Measurements from ENCODE around the gene MPP2. TPM values are rescaled to one million over a fixed set of nuclear protein-coding genes. Genes with fewer than 3 reads are reported as not detected.

The MPP2 gene
- polyA plus RNA-seq, 1 donor from 2014 or later = 25.5 TPM

- H3K79me2 ChIP-seq (replicated peaks; ENCODE audit: insufficient read depth, low read length) = no peaks in the 10 kb centered on the region
- no peaks in the 10 kb centered on the region for H3K9me3 ChIP-seq (ENCODE audit: low read length)
- no peaks in the 10 kb centered on the region for H4K20me1 ChIP-seq (ENCODE audit: insufficient read depth)
- H3K4me2 ChIP-seq (ENCODE audit: low read length) = no peak overlapping the region
- no peaks in the 10 kb centered on the region for H3K9me2 ChIP-seq (ENCODE audit: insufficient read depth, low read length)
- TF ChIP-seq RAD21 (conservative IDR thresholded peaks at IDR 0.05) (no peak), CTCF (IDR thresholded peaks at IDR 0.05; ENCODE audit: poor library complexity, severe bottlenecking) (no peak), POLR2AphosphoS5 (IDR thresholded peaks at IDR 0.05) (no peak), SMC3 (conservative IDR thresholded peaks at IDR 0.05; ENCODE audit: poor library complexity) (no peak), TAF1 (IDR thresholded peaks at IDR 0.05; ENCODE audit: low read depth) (no peak), MXI1 (conservative IDR thresholded peaks at IDR 0.05; ENCODE audit: poor library complexity, severe bottlenecking) (no peak), EZH2 (IDR thresholded peaks at IDR 0.05; ENCODE audit: borderline replicate concordance, insufficient read depth, low read length, poor library complexity, severe bottlenecking) (no peak), REST (IDR thresholded peaks at IDR 0.05; ENCODE audit: borderline replicate concordance) (no peak), EP300 (conservative IDR thresholded peaks at IDR 0.05; ENCODE audit: poor library complexity, severe bottlenecking) (no peak)
- no peak overlapping the region for H2AFZ ChIP-seq (ENCODE audit: low read depth, low read length)
- H3K4me3 ChIP-seq (ENCODE audit: low read length) = no peak overlapping the region
- no peaks in the 10 kb centered on the region for H3F3A ChIP-seq (ENCODE audit: insufficient read depth, low read length, poor library complexity, severe bottlenecking)
- H3K27me3 ChIP-seq (ENCODE audit: insufficient read depth, low read depth, low read length) = no peaks in the 10 kb centered on the region
- H3K27ac ChIP-seq (ENCODE audit: low read length) = no peak overlapping the region
- no peaks in the 10 kb centered on the region for H3K36me3 ChIP-seq (ENCODE audit: insufficient read depth, low read length)
- no peak overlapping the region for H3K9ac ChIP-seq (ENCODE audit: low read length)
Observed at GRCh38 chr17:43920500-43921095, 13.3 kb upstream of the MPP2 start.

- H3K4me2 ChIP-seq (ENCODE audit: low read length) = no peak overlapping the region
- H4K20me1 ChIP-seq (ENCODE audit: insufficient read depth) = no peaks in the 10 kb centered on the region
- H2AFZ ChIP-seq (ENCODE audit: low read depth, low read length) = no peak overlapping the region
- no peaks in the 10 kb centered on the region for H3K36me3 ChIP-seq (ENCODE audit: insufficient read depth, low read length)
- no peak overlapping the region for H3K4me3 ChIP-seq (ENCODE audit: low read length)
- H3K79me2 ChIP-seq (replicated peaks; ENCODE audit: insufficient read depth, low read length) = no peaks in the 10 kb centered on the region
- no peak overlapping the region for H3K9ac ChIP-seq (ENCODE audit: low read length)
- H3F3A ChIP-seq (ENCODE audit: insufficient read depth, low read length, poor library complexity, severe bottlenecking) = no peaks in the 10 kb centered on the region
- H3K27me3 ChIP-seq (ENCODE audit: insufficient read depth, low read depth, low read length) = no peaks in the 10 kb centered on the region
- no peaks in the 10 kb centered on the region for H3K9me2 ChIP-seq (ENCODE audit: insufficient read depth, low read length)
- no peak overlapping the region for H3K27ac ChIP-seq (ENCODE audit: low read length)
- TF ChIP-seq REST (IDR thresholded peaks at IDR 0.05; ENCODE audit: borderline replicate concordance) (no peak), RAD21 (conservative IDR thresholded peaks at IDR 0.05) (no peak), POLR2AphosphoS5 (IDR thresholded peaks at IDR 0.05) (no peak), CTCF (IDR thresholded peaks at IDR 0.05; ENCODE audit: poor library complexity, severe bottlenecking) (no peak), TAF1 (IDR thresholded peaks at IDR 0.05; ENCODE audit: low read depth) (no peak), EZH2 (IDR thresholded peaks at IDR 0.05; ENCODE audit: borderline replicate concordance, insufficient read depth, low read length, poor library complexity, severe bottlenecking) (no peak), SMC3 (conservative IDR thresholded peaks at IDR 0.05; ENCODE audit: poor library complexity) (no peak), EP300 (conservative IDR thresholded peaks at IDR 0.05; ENCODE audit: poor library complexity, severe bottlenecking) (no peak), MXI1 (conservative IDR thresholded peaks at IDR 0.05; ENCODE audit: poor library complexity, severe bottlenecking) (no peak)
- no peaks in the 10 kb centered on the region for H3K9me3 ChIP-seq (ENCODE audit: low read length)
Observed at GRCh38 chr17:43918026-43918389, 10.7 kb upstream of the MPP2 start.
